H9 (cell line): ENCODE results near the gene ARHGAP8. TPM values are rescaled to one million over a fixed set of nuclear protein-coding genes. Genes with fewer than 3 reads are reported as not detected.

Source experiments
- DNase-seq: peaks from one replicate; pipeline ENCODE4 v3.0.0-alpha.2; 2017
- H2AFZ ChIP-seq: one replicate; pipeline ENCODE4 v1.6.1; 2013; ENCODE audit warnings: mild to moderate bottlenecking, low read length, control low read depth, moderate library complexity
- H2AK5ac ChIP-seq: 2 replicates; pipeline ENCODE4 v1.6.1; 2013; ENCODE audit warnings: low read length, control low read depth, mixed read lengths; ENCODE audit not compliant: insufficient read length
- H2BK120ac ChIP-seq: one replicate; pipeline ENCODE4 v1.6.1; 2013; ENCODE audit warnings: low read depth, mild to moderate bottlenecking, low read length, control low read depth, inconsistent platforms; ENCODE audit not compliant: poor library complexity, severe bottlenecking
- H2BK12ac ChIP-seq: 2 replicates; pipeline ENCODE4 v1.6.1; 2013; ENCODE audit warnings: low read length, control low read depth, mixed read lengths, low read depth; ENCODE audit not compliant: insufficient read length
- H2BK15ac ChIP-seq: 2 replicates; pipeline ENCODE4 v1.6.1; 2013; ENCODE audit warnings: low read depth, low read length, control low read depth
- H2BK20ac ChIP-seq: one replicate; pipeline ENCODE4 v1.6.1; 2013; ENCODE audit warnings: low read depth, mild to moderate bottlenecking, low read length, control low read depth, inconsistent platforms; ENCODE audit not compliant: poor library complexity, severe bottlenecking
- H2BK5ac ChIP-seq: 2 replicates; pipeline ENCODE4 v1.6.1; 2013; ENCODE audit warnings: low read length, control low read depth, mixed read lengths; ENCODE audit not compliant: insufficient read length
- H3K14ac ChIP-seq: 2 replicates; pipeline ENCODE4 v1.6.1; 2013; ENCODE audit warnings: low read length, control low read depth; ENCODE audit not compliant: insufficient read depth
- H3K18ac ChIP-seq: 2 replicates; pipeline ENCODE4 v1.6.1; 2013; ENCODE audit warnings: low read depth, mild to moderate bottlenecking, mixed read lengths, low read length, control low read depth; ENCODE audit not compliant: insufficient read length
- H3K23ac ChIP-seq: 2 replicates; pipeline ENCODE4 v1.6.1; 2013; ENCODE audit warnings: low read length, control low read depth, mixed read lengths, low read depth; ENCODE audit not compliant: insufficient read length
- H3K23me2 ChIP-seq: 2 replicates; pipeline ENCODE4 v1.6.1; 2013; ENCODE audit warnings: low read depth, mild to moderate bottlenecking, mixed read lengths, low read length, control low read depth; ENCODE audit not compliant: insufficient read length, poor library complexity, severe bottlenecking
- H3K27ac ChIP-seq: 2 replicates; pipeline ENCODE4 v1.5.1; 2013; ENCODE audit warnings: low read length, control low read depth, mixed read lengths, low read depth; ENCODE audit not compliant: insufficient read length
- H3K27me3 ChIP-seq: 2 replicates; pipeline ENCODE4 v1.6.1; 2013; ENCODE audit warnings: low read length, control low read depth, inconsistent platforms; ENCODE audit not compliant: insufficient read depth
- H3K4ac ChIP-seq: 2 replicates; pipeline ENCODE4 v1.6.1; 2013; ENCODE audit warnings: low read depth, mild to moderate bottlenecking, control low read depth, inconsistent platforms, low read length, moderate library complexity
- H3K4me1 ChIP-seq: 2 replicates; pipeline ENCODE4 v1.6.1; 2013; ENCODE audit warnings: low read length, control low read depth, inconsistent platforms; ENCODE audit not compliant: insufficient read depth
- H3K4me2 ChIP-seq: 2 replicates; pipeline ENCODE4 v1.6.1; 2013; ENCODE audit warnings: low read length, control low read depth, mixed read lengths; ENCODE audit not compliant: insufficient read length, insufficient read depth
- H3K56ac ChIP-seq: 2 replicates; pipeline ENCODE4 v1.6.1; 2013; ENCODE audit warnings: low read depth, mild to moderate bottlenecking, mixed read lengths, low read length, control low read depth; ENCODE audit not compliant: insufficient read length
- H3K79me1 ChIP-seq: 2 replicates; pipeline ENCODE4 v1.6.1; 2013; ENCODE audit warnings: low read depth, mild to moderate bottlenecking, moderate library complexity, low read length, control low read depth, inconsistent platforms; ENCODE audit not compliant: insufficient read depth, poor library complexity, severe bottlenecking
- H3K79me2 ChIP-seq: 2 replicates; pipeline ENCODE4 v1.6.1; 2013; ENCODE audit warnings: low read length, control low read depth, inconsistent platforms; ENCODE audit not compliant: insufficient read depth
- H3K9ac ChIP-seq: 2 replicates; pipeline ENCODE4 v1.6.1; 2013; ENCODE audit warnings: low read length, control low read depth, mixed read lengths; ENCODE audit not compliant: insufficient read length; ENCODE audit errors: extremely low read depth
- H3K9me3 ChIP-seq: one replicate; pipeline ENCODE4 v1.6.1; 2013; ENCODE audit warnings: low read depth, low read length, inconsistent platforms; ENCODE audit not compliant: control insufficient read depth
- H3T11ph ChIP-seq: one replicate; pipeline ENCODE4 v1.6.1; 2013; ENCODE audit warnings: mild to moderate bottlenecking, low read length, control low read depth, inconsistent platforms
- H4K20me1 ChIP-seq: one replicate; pipeline ENCODE4 v1.6.1; 2013; ENCODE audit not compliant: control insufficient read depth, insufficient read length, insufficient read depth
- H4K5ac ChIP-seq: 2 replicates; pipeline ENCODE4 v1.6.1; 2013; ENCODE audit warnings: low read depth, mild to moderate bottlenecking, mixed read lengths, low read length, control low read depth; ENCODE audit not compliant: insufficient read length
- H4K8ac ChIP-seq: replicated peaks from 2 replicates; pipeline ENCODE4 v1.6.1; 2013; ENCODE audit warnings: low read length, control low read depth, mixed read lengths, low read depth; ENCODE audit not compliant: insufficient read length
- H4K91ac ChIP-seq: 2 replicates; pipeline ENCODE4 v1.6.1; 2013; ENCODE audit warnings: low read depth, mild to moderate bottlenecking, moderate library complexity, mixed read lengths, low read length, control low read depth; ENCODE audit not compliant: insufficient read length
- H3K27ac Mint-ChIP-seq, 3 experiments: 2 replicates in 2 of 3; 3 replicates in 1 of 3; pipeline ENCODE4 v1.8.0; 2020 to 2021; ENCODE audit warnings: mixed read lengths in 3 of 3, mild to moderate bottlenecking in 1 of 3, moderate library complexity in 1 of 3
- H3K27me3 Mint-ChIP-seq: 2 replicates; pipeline ENCODE4 v1.8.0; 2021; ENCODE audit warnings: low read depth, mild to moderate bottlenecking, moderate library complexity, mixed read lengths
- H3K36me3 Mint-ChIP-seq, 3 experiments: 2 replicates in 2 of 3; 3 replicates in 1 of 3; pipeline ENCODE4 v1.8.0; 2020 to 2021; ENCODE audit warnings: low read depth in 3 of 3, mixed read lengths in 3 of 3; ENCODE audit not compliant: insufficient read depth in 1 of 3
- H3K4me1 Mint-ChIP-seq, 2 experiments: 2 replicates each; pipeline ENCODE4 v1.8.0; 2020; ENCODE audit warnings: mixed read lengths in 2 of 2
- H3K4me3 Mint-ChIP-seq, 2 experiments: 2 replicates in 1 of 2; 3 replicates in 1 of 2; pipeline ENCODE4 v1.8.0; 2020 to 2021; ENCODE audit warnings: mild to moderate bottlenecking in 2 of 2, mixed read lengths in 2 of 2, moderate library complexity in 1 of 2
- H3K9me3 Mint-ChIP-seq, 2 experiments: 2 replicates in 1 of 2; 3 replicates in 1 of 2; pipeline ENCODE4 v1.8.0; 2020; ENCODE audit warnings: mild to moderate bottlenecking in 2 of 2, mixed read lengths in 2 of 2, moderate library complexity in 1 of 2
- WGBS: extraction: QIAGEN DNeasy Blood & Tissue Kit; methylation state at CpG from one replicate; pipeline ENCODE4 v1.1.7; 2013; ENCODE audit warnings: missing lambda C conversion rate, low lambda C conversion rate, mixed read lengths; ENCODE audit not compliant: insufficient read length; ENCODE audit errors: extremely low coverage; 5-methylcytosine and 5-hydroxymethylcytosine counted together
- total RNA-seq: library from RNA; stranded (reverse); gene quantifications from 2 replicates; pipeline ENCODE4 v1.2.1, GENCODE V29; 2021
- TF ChIP-seq, protein P1 (sequence below): fragments of 200-600 bp; sonication (generic); conservative IDR thresholded peaks from 3 replicates; pipeline ENCODE4 v1.8.0; 2021; ENCODE audit warnings: antibody characterized with exemption, mild to moderate bottlenecking

The ARHGAP8 gene
- total RNA-seq, 1 experiment from 2014 or later: 35.4 TPM

DNA sequence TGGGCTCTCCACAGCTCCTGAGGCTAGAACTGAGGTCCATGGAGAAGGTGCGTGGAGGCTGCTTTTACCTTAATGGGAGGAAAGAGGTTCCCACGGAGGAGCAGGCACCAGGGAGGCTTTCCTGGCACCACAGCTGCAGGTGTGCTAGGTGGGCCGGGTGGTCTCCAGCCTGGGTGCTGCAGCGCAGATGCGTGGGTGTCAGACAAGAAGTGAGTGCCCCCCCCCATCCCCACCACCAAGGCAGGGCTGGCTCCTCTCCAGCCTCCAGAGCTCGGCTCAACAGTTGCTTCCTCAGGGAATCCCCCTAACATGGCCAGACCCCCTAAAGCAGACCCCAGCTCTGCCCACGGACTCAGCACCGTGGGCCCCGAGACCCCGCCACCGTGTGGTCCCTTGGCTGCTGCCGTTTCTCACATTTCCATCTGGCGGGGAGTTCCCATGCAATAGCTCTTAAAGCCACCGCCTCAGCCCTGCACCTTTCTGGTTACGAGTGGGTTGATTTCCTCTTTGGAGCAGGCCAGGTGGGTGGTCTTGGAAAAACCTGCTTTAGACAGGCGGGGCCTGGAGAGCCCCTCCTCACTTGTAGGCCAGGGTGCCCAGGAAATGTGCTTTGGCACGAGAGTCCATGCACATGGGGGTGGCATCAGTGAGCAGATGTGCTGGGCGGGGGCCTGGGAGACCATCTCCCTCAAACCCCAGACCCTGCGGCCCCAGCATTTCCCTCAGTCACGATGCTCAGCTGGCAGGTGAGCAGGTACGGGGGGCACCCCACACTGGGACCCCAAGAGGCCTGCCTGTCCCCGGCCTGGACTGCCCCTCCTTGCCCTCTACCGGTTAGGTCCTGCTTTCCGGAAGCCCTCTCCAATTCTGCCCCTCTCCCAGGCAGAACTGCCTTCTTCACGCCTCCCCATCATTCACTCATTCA lies 93.7 kb downstream of the ARHGAP8 start:
- Histone ChIP-seq H3K14ac (no peak overlapping the region; the same call in 1 of the 2 replicates), H2BK120ac (no peak overlapping the region), H3K4me2 (no peak overlapping the region), H3K27ac (no peak overlapping the region), H3K27me3 (no peaks in the 10 kb centered on the region), H3K4me1 (no peaks in the 10 kb centered on the region), H4K91ac (no peak overlapping the region), H2BK5ac (no peak overlapping the region), H3K23ac (no peak overlapping the region), H2AK5ac (no peak overlapping the region), H3K18ac (no peak overlapping the region), H2BK20ac (no peak overlapping the region), H3K56ac (no peak overlapping the region), H3K9ac (no peak overlapping the region), H2BK12ac (no peak overlapping the region), H4K20me1 (no peaks in the 10 kb centered on the region), H3T11ph (no peak overlapping the region), H3K23me2 (no peaks in the 10 kb centered on the region), H2BK15ac (no peak overlapping the region), H3K79me2 (no peaks in the 10 kb centered on the region), H3K4ac (no peak overlapping the region), H2AFZ (no peak overlapping the region), H3K79me1 (no peaks in the 10 kb centered on the region), H4K5ac (no peak overlapping the region), H3K9me3 (no peaks in the 10 kb centered on the region), H4K8ac (no peak overlapping the region)
- H3K4me3 Mint-ChIP-seq: no peak overlapping the region
- H3K4me1 Mint-ChIP-seq: peaks cover 2 to 4% of the 10 kb centered on the region in 2 experiments; a peak in 3 of 4 replicates
- TF ChIP-seq, protein P1, sequence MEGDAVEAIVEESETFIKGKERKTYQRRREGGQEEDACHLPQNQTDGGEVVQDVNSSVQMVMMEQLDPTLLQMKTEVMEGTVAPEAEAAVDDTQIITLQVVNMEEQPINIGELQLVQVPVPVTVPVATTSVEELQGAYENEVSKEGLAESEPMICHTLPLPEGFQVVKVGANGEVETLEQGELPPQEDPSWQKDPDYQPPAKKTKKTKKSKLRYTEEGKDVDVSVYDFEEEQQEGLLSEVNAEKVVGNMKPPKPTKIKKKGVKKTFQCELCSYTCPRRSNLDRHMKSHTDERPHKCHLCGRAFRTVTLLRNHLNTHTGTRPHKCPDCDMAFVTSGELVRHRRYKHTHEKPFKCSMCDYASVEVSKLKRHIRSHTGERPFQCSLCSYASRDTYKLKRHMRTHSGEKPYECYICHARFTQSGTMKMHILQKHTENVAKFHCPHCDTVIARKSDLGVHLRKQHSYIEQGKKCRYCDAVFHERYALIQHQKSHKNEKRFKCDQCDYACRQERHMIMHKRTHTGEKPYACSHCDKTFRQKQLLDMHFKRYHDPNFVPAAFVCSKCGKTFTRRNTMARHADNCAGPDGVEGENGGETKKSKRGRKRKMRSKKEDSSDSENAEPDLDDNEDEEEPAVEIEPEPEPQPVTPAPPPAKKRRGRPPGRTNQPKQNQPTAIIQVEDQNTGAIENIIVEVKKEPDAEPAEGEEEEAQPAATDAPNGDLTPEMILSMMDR: no peak
- H3K9me3 Mint-ChIP-seq: peaks cover 0 to 7% of the 10 kb centered on the region in 2 experiments; a peak in 3 of 5 replicates
- DNase-seq: no peak
- peaks cover 13 to 21% (median 19%) of the 10 kb centered on the region in 3 experiments for H3K36me3 Mint-ChIP-seq
- no CpG with 5 or more reads among the region's 25 CpGs for WGBS
- H3K27me3 Mint-ChIP-seq: no peaks in the 10 kb centered on the region; the same call in 1 of the 2 replicates
- peak overlapping the region in 1 of 3 experiments; percentile 14; a peak in 2 of 7 replicates for H3K27ac Mint-ChIP-seq
